COLO829 (cell line): Measurements from ENCODE around the gene WSCD2.

Experiments used
- DNase-seq: peaks from one replicate; pipeline ENCODE4 v3.0.0; 2012; ENCODE audit warnings: low spot score

Gene WSCD2

GRCh38 chr12:108128221-108129016, 669 bp upstream of the WSCD2 start:
- no peak for DNase-seq

DNA sequence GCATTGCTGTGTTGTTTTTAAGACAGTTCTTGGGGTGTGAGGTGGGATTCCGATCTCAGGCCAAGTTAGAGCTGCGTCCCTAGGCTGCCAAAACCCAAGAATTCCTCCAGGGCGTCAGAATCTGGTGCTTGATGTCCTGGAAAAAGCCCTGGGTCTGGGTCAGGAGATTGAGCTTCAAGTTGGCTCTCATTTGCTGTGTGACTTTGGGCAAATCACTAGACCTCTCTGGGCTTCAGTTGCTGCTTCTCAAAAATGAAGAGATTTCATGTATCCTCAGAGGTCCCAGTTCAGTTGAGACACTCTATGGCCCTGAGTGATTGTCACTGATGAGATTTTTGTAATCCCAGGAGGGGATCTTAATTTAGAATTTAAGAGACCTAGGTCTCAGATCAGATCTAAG, 1.9 kb downstream of the WSCD2 start:
- DNase-seq: no peak

- DNase-seq: no peak
These were observed 2.6 kb downstream of the WSCD2 start for GRCh38 chr12:108131657-108132126.

GRCh38 chr12:108133482-108133881, 4.4 kb downstream of the WSCD2 start:
- DNase-seq: no peak

DNA sequence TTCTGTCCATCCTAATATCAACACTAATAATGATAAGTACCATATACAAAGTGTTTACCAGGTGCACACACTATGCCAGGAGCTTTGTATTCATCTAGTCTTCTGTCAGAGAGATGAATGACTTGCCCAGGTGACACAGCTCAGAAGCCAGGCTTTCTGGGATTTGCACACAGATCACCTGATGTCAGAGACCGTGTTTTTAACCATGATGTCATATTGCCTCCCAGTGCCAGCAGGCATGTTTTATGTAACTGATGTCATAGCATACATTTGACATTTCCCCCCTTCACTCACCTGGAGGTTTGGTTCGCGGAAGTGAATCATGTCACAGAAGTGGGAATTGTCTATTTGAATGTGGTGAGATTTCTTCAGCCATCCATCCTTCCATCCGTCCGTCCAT, 5.7 kb downstream of the WSCD2 start:
- no peak for DNase-seq

DNA sequence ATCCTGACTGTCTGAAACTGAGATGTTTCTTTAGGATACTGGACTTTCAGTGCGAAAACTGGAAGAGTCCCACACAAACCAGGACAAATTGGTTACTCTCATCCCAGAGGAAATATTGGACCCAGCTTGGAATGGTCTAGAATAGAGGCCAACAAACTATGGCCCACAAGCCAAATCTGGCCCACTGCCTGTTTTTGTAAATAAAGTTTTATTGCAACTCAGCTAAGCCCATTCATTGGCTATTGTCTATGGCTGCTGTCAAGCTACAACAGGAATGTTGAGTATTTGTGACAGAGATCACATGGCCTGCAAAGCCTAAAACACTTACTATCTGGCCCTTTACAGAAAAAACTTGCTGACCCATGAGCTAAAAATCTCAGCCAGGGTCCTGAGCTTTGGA, 6.5 kb downstream of the WSCD2 start:
- no peak for DNase-seq

DNA sequence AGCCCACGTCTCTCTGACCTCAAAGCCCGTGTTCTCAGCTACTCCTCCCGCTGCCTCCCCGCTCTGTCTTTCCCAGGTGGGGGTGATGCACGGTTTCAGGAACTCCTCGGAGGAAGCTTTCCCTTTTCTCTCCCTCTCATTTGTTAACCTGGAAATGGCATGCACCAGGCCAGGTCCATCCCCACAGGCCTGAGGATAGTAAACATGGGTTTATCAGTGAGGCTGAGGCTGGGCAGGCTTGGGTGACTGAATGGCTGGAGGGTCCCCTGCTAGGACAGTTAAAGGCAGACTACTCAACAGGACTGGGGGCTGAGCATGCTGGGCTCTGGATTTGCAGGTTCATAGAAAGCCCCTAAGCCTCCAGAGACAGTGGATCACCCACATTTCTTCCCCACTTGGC, 7.6 kb downstream of the WSCD2 start:
- no peak for DNase-seq

DNA sequence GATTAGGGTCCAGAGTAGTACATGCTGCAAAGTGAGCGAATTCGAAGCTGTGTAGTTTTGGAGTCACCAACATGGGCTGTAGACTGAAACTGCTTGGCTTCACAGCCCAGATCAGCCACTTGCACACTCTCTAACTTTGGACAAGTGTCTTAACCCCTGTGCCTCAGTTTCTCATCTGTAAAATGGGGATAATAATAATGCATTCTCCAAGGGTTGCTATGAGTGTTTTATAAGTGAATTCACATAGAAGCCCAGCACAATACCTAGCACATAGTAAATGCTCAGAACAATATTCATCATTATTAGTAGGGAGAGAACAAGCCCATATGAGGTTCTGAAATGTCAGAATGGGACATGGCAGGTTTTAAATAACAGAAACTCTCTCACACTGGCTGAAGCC, 10.4 kb downstream of the WSCD2 start:
- DNase-seq: no peak

DNA sequence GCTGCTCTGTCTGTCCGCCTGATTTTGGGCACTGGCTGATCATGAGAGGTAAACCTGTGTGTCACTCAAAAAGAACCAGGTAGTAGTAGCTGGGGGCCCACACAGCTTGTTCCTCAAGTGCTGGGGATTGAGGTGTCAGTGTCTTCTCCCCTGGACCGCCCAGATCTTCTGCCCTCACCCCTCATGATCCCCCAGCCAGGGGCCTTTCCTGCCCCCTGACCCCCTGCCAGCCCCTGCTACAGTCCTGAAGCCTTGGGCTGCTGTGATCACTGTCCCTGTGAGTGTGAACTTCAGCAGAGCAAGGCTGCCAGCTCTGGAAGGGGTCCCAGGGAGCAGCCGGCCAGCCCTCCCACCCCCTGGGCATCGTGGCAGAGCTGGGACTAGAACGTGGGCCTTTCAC, 11.4 kb downstream of the WSCD2 start:
- DNase-seq: no peak

DNA sequence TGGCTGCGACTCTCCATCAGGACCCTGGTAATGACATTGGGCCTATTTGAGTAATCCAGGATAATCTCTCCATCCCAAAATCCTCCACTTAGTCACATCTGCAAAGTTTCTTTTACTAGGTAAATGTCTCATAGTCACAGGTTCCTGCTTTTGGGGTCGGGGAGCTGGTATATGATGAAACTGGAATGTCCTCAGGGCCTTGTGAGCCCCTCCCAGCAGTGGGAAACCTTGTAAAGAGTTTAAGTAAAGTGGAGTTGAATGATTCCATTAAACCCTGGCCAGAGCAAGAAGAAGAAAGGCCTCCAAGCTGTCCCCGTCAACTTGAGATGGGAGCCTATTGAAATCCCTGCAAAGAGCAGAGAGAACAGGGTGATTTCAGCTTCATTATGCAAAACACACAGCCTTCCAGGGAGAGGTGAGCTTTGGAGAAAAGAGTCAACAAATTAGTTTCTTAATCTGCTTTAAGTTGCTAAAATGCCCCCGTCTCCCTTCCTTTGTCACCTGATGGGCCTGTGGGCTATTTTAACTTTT, 12.6 kb downstream of the WSCD2 start:
- no peak for DNase-seq

DNA sequence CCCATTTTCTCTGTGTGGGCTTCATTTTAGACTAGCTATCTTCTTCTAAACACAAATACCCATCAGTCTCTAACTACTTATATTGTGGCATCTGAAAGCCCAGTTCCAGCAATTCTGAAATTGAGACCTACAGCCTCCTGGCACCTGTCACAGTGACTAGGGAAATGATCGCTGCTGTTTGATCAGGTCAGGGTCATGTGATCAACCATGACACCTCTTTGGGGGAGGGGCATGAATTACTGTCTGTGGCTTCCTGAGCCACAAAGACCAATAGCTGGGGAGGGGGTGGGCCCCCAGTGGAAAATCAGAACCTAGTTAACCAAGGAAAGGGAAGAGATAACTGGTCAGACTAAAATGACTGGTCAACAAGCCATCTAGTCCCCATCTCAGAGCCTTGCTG, 14.1 kb downstream of the WSCD2 start:
- no peak for DNase-seq

DNA sequence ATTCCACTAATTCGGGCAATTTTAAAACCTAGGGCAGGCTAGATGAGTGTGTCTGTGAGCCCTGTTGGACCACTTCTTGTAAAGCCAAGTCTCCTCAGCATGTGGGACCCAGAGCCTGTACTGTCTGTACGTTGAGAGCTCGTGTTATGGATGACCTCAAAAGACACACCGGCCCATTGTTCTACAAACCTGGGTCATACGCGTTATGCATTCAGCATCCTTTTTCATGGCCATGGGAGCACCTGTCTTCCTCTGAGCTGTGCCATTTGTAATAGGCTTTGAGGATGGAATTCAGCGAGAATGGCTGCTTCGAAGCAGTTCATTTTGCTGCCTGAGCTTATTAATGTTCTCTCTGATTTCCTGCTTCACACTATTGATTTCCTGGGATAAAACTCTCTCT, 15.0 kb downstream of the WSCD2 start:
- no peak for DNase-seq

- DNase-seq: no peak
These were observed 15.9 kb downstream of the WSCD2 start for GRCh38 chr12:108145011-108145410.

DNA sequence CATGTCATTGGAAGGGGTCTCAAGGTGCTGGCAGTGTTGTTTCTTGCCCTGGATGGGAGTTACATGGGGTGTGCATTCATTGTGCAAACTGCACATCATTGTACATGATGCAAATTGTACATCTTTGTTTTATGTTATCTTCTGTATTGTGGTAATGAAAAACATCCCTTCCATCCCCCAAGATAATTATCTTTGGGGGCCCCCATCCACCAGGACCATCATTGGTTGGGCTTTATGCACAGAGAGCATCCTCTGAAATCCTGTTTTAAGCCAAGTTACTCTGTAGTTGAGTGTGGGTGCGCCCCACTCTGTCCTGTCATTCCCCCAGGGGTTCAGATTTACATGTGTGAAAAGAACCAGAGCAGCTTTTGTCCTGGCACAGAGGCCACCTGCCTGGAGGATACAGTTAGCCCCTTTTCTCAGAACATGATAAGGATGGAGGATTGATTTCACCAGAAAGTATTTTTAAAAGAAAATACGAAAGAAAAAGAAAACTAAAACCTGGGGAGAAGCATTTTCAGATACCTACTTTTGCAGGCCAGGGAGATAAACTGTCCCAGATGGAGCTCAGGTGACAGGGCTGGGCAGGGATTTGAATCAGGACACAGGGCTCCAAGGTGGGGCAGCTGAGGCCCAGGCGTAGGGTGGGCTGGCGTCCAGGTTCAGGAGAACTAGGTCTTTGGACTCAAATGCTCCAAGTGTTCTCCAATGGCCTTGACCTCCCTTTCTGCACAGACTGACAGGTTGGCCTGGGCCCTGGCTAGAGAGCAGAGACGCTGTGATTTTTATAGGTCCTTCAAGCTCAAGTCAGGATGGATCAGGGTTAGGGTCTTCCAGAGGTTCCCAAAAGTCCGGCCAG, 17.2 kb downstream of the WSCD2 start:
- DNase-seq: no peak

- no peak for DNase-seq
These were observed 18.2 kb downstream of the WSCD2 start for GRCh38 chr12:108147279-108147678.

GRCh38 chr12:108148521-108149074, 19.5 kb downstream of the WSCD2 start:
- DNase-seq: no peak

GRCh38 chr12:108150436-108150835, 21.3 kb downstream of the WSCD2 start:
- DNase-seq: no peak

DNA sequence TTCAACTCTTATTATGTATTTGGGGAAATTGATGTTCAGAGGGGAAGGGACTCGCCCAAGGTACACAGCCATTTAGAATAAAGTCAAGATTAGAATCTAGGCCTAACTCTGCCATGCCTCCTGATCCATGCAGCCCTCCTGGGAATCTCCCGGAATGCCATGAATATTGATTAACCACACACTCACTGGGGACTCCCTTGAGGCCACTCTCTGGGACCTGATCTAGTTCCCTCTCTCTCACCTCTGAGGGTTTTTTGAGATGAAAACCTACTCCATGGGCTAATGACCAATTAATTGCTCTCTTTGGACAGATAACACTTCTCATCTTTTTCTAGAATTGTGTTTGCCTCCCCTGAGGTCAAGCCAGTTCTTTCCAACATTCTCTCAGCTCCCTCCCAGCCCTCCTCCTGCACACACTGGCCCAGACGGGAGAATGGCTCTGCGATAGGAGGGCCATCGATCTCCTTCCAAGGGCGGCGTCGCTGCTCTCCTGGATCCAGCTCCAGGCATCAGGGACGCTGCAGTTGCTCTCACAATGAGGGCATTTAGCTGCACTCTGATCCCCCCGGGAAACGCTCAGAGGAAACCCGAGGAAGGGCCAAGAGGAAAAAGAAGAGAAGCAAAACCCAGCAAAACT, 22.6 kb downstream of the WSCD2 start:
- no peak for DNase-seq

DNA sequence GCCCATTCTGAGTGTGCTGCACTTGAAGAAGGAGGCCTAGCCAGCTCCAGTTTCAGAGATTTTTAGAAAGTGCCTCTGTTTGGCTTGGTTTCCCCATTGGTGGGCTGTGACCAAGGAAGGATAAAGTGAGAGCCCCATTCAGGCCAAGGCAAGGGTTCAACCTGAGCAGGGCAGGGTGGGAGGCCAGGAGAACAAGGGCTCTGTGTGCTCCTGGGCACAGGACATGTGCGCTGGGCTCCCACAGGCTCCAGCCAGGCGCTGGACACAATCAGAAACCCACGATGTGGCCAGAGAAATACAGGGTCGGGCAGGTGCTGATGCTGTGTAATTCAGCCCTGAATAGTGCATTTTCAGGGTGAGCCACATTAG, 23.1 kb downstream of the WSCD2 start:
- no peak for DNase-seq

DNA sequence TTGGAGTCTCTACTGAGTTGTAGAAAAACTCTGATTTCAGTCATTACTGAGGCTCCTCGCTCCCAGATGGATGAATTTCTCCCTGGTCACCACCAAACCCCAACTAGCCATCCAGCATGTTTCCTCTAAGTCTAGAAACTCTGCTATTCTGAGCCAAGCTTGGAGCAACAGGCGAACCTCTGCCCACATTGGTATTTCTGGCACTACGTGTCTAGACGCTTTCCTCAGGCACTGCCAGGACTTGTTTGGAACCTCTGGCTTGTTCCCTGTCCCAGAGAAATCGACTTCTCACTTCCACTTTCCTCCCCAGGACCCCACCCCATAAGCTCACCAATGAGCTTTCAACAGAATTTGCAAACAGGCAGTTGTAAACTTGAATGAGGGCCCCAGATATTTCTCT, 27.6 kb downstream of the WSCD2 start:
- DNase-seq: no peak

- no peak for DNase-seq
These were observed 28.9 kb downstream of the WSCD2 start for GRCh38 chr12:108157870-108158459.

DNA sequence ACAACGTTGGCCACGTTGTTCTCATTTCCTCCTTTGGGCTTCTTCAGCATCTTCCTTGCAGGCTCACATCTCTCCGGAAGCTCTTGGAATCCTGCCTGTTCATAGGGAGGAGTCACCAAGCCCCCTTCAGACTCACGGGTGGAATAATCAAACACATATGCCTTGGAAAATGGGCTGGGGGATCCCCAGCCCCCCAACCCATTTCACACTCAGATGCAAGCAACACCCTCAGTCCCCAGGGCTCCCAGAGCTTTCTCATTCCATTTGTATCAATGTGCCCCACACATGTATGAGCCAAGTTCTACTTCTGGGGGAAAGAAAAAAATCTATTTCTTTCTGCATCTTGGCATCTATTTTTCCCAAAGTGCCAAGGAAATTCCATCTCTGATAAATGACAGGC, 33.1 kb downstream of the WSCD2 start:
- no peak for DNase-seq
